ENCODE measurements around the gene SCFD2. TPM values are rescaled to one million over a fixed set of nuclear protein-coding genes. Genes with fewer than 3 reads are reported as not detected.
"Not testable (repeated sequence)": the region's sequence is repeated elsewhere in the genome, so short reads cannot be mapped to it uniquely, and the experiment has no call there.

Gene SCFD2
- total RNA-seq, 4 donors from 2014 or later = 12.7 to 23.7 (median 18.3) TPM

- H3K9me3 ChIP-seq = no peaks in the 10 kb centered on the region
- WGBS, 2 donors (ENCODE audit: low coverage in 1 of 2) = 60 to 84% methylated on average over 1 of the region's 1 CpG
- in situ Hi-C loops (cut with MboI; ENCODE audit: low pct_ligation_motif_present in 1 of 4, low pct_unique_long_range_greater_than_20kb in 1 of 4, low sequenced_read_pairs in 3 of 4) = no loop called here
Observed at GRCh38 chr4:53037892-53038291, 328.0 kb downstream of the SCFD2 start.

GRCh38 chr4:53032908-53033307 is 333.0 kb downstream of the SCFD2 start:
- WGBS, 2 donors (ENCODE audit: low coverage in 1 of 2) = 71 to 75% methylated on average over 1 of the region's 1 CpG

More at GRCh38 chr4:53037892-53038291, 328.0 kb downstream of the SCFD2 start:
- Histone ChIP-seq H3K4me1 (no peaks in the 10 kb centered on the region), H3K27ac (no peak overlapping the region), H3K4me3 (no peak overlapping the region), H3K36me3 (no peaks in the 10 kb centered on the region), H3K27me3 (no peaks in the 10 kb centered on the region)
- no peak for TF ChIP-seq EP300 (IDR thresholded peaks at IDR 0.05; ENCODE audit: low read depth)
- no peak for TF ChIP-seq POLR2A (IDR thresholded peaks at IDR 0.05)
- no peak for TF ChIP-seq CTCF (IDR thresholded peaks at IDR 0.05)
- intact Hi-C loops (cut with DNase I; ENCODE audit: low total_unique reads) = no loop called here
- DNase-seq = no peak

GRCh38 chr4:53026233-53026632 is 339.6 kb downstream of the SCFD2 start:
- intact Hi-C loops (cut with DNase I; ENCODE audit: low total_unique reads) = no loop called here
- Histone ChIP-seq H3K4me3 (no peak overlapping the region), H3K27ac (no peak overlapping the region), H3K4me1 (peaks cover 0 to 3% (median 0%) of the 10 kb centered on the region in 4 donors), H3K27me3 (no peaks in the 10 kb centered on the region), H3K36me3 (no peaks in the 10 kb centered on the region), H3K9me3 (no peaks in the 10 kb centered on the region)
- WGBS, 2 donors (ENCODE audit: low coverage in 1 of 2) = 96 to 100% methylated on average over 2 of the region's 2 CpGs
- DNase-seq = no peak
- TF ChIP-seq POLR2AphosphoS5 (IDR thresholded peaks at IDR 0.05) (no peak), POLR2A (IDR thresholded peaks at IDR 0.05) (no peak), EP300 (IDR thresholded peaks at IDR 0.05; ENCODE audit: low read depth) (no peak), CTCF (IDR thresholded peaks at IDR 0.05) (no peak)
- in situ Hi-C loops (cut with MboI; ENCODE audit: low pct_ligation_motif_present in 1 of 4, low pct_unique_long_range_greater_than_20kb in 1 of 4, low sequenced_read_pairs in 3 of 4) = no loop called here

More at GRCh38 chr4:53032908-53033307, 333.0 kb downstream of the SCFD2 start:
- DNase-seq; in situ Hi-C loops (cut with MboI; ENCODE audit: low pct_ligation_motif_present in 1 of 4, low pct_unique_long_range_greater_than_20kb in 1 of 4, low sequenced_read_pairs in 3 of 4); H3K27me3 ChIP-seq; intact Hi-C loops (cut with DNase I; ENCODE audit: low total_unique reads); H3K4me3 ChIP-seq; H3K36me3 ChIP-seq; H3K27ac ChIP-seq; H3K4me1 ChIP-seq; H3K9me3 ChIP-seq: not testable (repeated sequence)

GRCh38 chr4:53023677-53024299 is 342.1 kb downstream of the SCFD2 start:
- WGBS, 2 donors (ENCODE audit: low coverage in 1 of 2) = 93 to 100% methylated on average over 2 to 3 of the region's 3 CpGs
- intact Hi-C loops (cut with DNase I; ENCODE audit: low total_unique reads) = no loop called here
- H3K36me3 ChIP-seq = no peaks in the 10 kb centered on the region
- TF ChIP-seq CTCF (IDR thresholded peaks at IDR 0.05) (no peak), POLR2A (IDR thresholded peaks at IDR 0.05) (no peak), EP300 (IDR thresholded peaks at IDR 0.05; ENCODE audit: low read depth) (no peak), POLR2AphosphoS5 (IDR thresholded peaks at IDR 0.05) (no peak)
- no peak overlapping the region for H3K4me3 ChIP-seq
- no peak overlapping the region for H3K27ac ChIP-seq
- no peaks in the 10 kb centered on the region for H3K27me3 ChIP-seq
- H3K4me1 ChIP-seq = peaks cover 3 to 12% (median 8%) of the 10 kb centered on the region in 4 donors
- H3K9me3 ChIP-seq = no peaks in the 10 kb centered on the region
- DNase-seq = no peak
- in situ Hi-C loops (cut with MboI; ENCODE audit: low pct_ligation_motif_present in 1 of 4, low pct_unique_long_range_greater_than_20kb in 1 of 4, low sequenced_read_pairs in 3 of 4) = loop anchor here (25.0 kb wide), 6 partner anchors 339 to 1239 kb away; partner anchors contain the start of genes PDGFRA (in 1 of the 4) and SCFD2 (in 1 of the 4)
